Nucleus accumbens (tissue), 56 donors: Measurements from ENCODE around the gene BCO1.

Experiments
- DNase-seq, 56 donors: peaks; one replicate each; lab custom pipeline; 2025; lab: John Stamatoyannopoulos, UW

Gene BCO1

DNA sequence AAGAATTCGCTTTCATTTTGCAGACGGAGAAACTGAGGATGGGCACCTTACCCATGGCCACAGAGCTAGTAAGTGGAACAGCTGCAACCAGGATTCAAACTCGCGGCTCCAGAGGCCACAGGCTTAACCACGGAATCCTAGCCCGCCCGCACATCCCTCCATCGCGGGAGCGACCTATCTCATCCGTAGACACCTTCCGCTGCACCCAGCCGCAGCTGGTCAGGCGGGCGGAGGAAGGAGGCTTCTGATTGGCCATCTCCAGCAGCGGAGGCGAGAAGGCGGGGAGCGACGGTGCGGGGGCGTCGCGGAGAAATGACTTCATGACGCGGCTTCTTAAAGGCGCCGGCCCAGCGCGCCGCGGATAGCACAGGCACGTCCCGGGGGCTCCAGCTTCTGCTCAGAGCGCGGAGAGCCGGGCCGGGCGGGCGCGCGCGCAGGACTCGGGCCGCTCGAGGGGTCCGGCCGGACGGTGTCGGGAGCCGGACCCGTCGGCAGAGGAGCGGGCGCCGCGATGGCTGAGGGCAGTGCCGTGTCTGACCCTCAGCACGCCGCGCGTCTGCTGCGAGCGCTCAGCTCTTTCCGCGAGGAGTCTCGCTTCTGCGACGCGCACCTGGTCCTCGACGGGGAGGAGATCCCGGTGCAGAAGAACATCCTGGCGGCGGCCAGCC, 76.2 kb downstream of the BCO1 start, which contains the start of gene GAN:
TSS of gene GAN (plus strand) at position 360 of the 668 bp plus-strand sequence. CDS start at position 512, 152 bp downstream.
- DNase-seq = peak; percentile 24 to 98 (median 93)

DNA sequence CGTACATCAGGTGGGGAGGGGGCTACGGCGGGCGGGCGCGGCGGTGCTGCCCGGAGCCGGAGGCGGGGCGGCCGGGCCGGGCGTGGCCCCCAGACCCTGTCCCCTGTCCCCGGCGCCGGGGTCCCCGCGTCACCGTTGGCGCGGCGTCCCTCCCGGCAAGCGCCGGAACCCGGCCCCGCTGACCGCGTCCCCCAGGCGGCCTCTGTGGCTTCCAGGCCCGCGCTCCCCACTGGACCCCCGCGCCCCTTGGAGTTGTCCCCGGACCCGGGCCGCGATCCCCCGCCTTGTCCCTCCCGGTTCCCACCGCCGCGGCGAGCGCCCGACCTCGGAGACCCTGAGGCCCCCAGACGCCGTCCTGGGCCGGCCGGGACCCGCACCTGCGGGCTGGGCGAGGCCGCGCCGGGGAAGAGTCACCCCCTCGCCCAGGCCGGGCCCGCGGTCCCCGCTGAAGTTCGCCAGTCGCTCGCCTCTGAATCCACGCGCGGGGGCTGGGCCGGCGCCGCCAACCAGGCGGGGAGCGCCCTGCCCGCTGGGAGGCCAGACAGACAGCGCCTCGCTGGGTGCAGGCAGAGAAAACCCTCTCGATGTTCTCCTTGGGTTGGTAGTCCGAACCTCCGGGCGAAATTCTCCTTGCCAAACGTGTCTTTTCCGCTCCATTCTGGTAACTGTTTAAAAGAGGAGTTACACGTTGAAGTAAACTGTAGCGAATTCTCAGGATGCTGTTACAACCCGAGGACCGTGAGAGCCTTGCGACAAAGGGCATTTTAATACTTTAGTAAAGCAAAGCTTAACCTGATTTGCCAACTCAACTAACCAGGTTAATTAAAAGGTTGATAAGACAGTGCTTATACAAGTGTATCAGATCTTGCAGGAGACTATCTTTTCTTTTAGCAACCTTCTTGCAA, 77.0 kb downstream of the BCO1 start:
- DNase-seq = peak in 41 of 56 donors; percentile 4 to 59 (median 26)

DNA sequence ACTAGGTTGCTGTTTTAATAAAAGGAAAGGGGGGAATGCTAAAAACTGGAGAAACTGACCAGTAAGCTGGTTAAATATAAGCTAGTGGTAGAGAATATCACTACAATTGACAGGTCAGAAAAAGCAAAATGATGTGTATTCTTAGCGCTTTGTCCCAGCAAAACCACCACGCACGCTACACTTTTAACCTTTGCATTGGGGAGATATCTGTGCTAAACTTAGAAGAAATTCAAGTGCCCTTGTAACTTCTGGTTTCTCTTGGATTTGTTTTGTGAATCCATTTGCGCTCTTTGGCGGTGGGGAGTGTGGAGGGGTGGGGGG, 77.6 kb downstream of the BCO1 start:
- DNase-seq = no peak

GRCh38 chr16:81318711-81319110, 80.2 kb downstream of the BCO1 start:
- no peak for DNase-seq

GRCh38 chr16:81319221-81319912, 80.9 kb downstream of the BCO1 start:
- no peak for DNase-seq

- DNase-seq = no peak
These were observed 82.5 kb downstream of the BCO1 start for GRCh38 chr16:81321039-81321438.

DNA sequence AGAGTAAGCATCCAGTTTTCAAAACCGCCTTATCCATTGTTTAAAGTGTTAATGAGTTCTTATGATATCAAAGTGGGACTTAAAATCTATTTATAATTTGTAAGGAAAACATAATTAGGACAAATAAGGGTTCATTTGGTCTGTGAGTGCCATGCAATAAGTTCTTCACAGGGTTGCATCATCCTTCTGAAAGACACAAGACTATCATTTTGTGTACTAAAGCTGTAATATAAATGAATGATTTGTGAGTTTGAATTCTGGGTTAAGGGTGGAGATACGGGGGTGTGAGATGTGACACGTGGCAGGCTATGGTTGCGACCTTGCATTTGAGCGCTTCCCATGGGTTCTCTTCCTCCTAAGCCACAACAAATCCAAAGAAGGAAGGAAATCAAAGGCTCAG, 83.0 kb downstream of the BCO1 start:
- no peak for DNase-seq

DNA sequence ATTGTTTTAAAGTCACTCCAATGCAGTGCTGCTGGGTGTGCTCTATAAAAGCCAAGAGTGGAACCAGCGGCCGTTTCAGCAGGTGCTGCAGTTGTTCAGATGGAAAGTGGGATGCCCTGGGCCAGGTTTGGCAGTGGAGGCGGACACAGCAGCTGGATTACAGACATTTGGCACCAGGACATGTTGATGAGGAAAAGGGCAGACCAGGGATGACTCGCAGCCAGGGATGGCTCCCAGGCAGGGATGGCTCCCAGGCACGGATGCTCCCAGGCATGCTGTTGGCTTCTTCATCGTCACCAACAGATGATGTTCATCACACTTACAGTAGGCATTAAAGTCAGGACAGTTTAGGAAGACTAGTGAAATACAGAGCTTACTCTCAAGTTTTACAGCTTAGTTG, 86.3 kb downstream of the BCO1 start:
- DNase-seq = no peak

- DNase-seq = peak in 1 of 56 donors; percentile 3
These were observed 88.5 kb downstream of the BCO1 start for GRCh38 chr16:81327011-81327410.

DNA sequence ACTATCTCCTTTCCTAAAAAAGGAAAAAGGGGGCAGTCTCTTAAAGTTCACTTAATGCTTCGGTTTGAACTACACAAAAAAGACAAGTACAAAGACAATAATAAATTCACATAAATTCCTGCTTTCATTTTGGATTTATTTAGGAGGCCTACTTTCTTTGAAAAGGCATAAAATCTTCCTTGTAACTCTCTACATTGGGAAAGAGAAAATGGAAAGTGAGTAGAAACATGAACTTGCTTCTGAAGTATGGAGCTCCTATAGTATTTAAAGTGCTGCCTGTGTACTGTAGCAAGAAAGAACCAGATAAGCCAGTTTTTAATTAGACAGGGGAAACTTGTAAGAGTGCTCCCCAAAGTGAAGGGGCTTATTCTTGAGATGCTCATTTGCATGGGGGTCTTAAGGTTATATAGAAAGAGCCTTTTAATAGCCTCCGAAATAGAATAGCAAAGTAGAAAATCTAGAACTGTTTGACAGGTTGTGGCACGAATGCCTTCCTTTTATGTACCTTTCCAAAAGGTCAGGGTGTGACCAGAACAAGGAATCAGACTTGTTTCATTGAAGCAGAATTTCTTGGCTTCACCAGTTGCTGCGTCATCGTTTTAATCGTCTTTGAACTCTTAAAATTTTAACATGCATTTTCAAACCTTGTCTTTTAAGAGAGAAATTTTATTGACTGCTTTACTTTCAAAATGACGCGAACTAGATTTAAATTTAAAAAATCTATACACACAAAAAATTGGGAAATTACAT, 89.1 kb downstream of the BCO1 start:
- no peak for DNase-seq

DNA sequence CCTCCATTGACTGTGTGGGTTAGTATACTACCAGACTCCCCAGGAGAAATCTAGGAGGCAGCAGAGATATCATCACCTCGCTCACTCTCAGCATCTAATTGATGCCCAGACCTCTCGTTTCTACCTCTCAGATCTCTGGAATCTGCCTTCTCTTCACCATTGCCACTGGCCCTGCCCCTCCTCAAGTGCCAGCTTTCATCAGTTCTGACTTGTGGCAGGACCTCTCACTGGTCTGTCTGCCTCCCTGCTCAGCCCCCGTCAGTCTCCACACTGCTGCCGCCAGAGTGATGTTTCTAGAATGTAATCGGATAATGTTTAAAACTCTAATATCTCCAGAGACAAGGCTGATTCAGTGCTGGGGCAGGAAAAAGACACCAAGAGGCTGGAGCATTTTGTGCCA, 91.5 kb downstream of the BCO1 start:
- no peak for DNase-seq

- DNase-seq = no peak
These were observed 94.9 kb downstream of the BCO1 start for GRCh38 chr16:81333356-81333755.

DNA sequence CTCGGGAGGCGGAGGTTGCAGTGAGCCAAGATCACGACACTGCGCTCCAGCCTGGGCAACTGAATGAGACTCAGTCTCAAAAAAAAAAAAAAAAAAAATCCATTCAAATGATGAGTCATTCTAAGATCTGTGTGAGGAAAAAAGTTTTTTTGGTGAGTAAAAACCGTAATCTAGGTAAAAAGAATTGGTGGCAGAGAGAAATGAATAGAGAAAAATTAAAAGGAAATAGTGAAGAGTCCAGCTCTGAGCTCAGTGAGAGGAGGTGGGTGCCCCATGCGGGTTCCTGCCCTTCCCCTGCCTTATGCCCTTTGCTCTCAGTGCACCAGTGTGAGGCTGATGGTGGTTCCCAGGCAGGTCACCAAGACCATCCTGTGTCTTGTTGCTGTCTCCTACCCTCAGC, 97.2 kb downstream of the BCO1 start:
- DNase-seq = no peak

DNA sequence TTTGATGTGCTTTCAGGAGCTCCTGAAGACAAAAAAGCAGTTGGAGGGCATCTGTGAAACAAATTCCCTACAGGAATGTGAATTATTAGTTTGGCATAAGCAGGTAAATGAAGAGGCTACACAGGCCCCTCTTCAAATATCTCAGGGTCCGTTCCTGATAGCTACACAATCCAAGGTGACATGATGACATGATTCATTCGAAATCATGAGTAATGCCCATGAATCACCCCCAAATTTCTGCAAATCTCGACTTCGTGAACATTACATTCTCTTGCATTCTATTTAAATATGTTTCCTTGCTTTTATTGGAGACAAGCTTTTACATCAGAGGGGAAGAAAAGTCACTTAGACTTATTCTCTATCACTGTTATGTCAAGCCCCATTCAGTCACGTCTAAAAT, 98.6 kb downstream of the BCO1 start:
- DNase-seq = peak in 1 of 56 donors; percentile 6
